Coronary artery (tissue), 2 donors: ENCODE data around the gene SMIM27.
"Not testable (repeated sequence)": the region's sequence is repeated elsewhere in the genome, so short reads cannot be mapped to it uniquely, and the experiment has no call there.

Experiments used
- DNase-seq: peaks from one replicate; pipeline ENCODE4 v3.0.0-alpha.2; 2017; ENCODE audit warnings: low spot score
- H3K27ac ChIP-seq, 2 donors: fragments of 200-600 bp; sonication (generic); one replicate each; pipeline ENCODE4 v1.5.1; 2016 to 2019
- H3K4me3 ChIP-seq: fragments of 200-600 bp; sonication (generic); 2 replicates; pipeline ENCODE4 v1.5.1; 2016; ENCODE audit warnings: mild to moderate bottlenecking, moderate library complexity
- TF ChIP-seq, protein P1 (sequence below): fragments of 200-600 bp; sonication (generic); IDR thresholded peaks from one replicate; pipeline ENCODE4 v1.5.1; 2019; ENCODE audit warnings: antibody characterized with exemption

Gene SMIM27

GRCh38 chr9:32584784-32585183 is 32.7 kb downstream of the SMIM27 start:
- Histone ChIP-seq H3K4me3 (no peak overlapping the region), H3K27ac (no peak overlapping the region)
- TF ChIP-seq, protein P1, sequence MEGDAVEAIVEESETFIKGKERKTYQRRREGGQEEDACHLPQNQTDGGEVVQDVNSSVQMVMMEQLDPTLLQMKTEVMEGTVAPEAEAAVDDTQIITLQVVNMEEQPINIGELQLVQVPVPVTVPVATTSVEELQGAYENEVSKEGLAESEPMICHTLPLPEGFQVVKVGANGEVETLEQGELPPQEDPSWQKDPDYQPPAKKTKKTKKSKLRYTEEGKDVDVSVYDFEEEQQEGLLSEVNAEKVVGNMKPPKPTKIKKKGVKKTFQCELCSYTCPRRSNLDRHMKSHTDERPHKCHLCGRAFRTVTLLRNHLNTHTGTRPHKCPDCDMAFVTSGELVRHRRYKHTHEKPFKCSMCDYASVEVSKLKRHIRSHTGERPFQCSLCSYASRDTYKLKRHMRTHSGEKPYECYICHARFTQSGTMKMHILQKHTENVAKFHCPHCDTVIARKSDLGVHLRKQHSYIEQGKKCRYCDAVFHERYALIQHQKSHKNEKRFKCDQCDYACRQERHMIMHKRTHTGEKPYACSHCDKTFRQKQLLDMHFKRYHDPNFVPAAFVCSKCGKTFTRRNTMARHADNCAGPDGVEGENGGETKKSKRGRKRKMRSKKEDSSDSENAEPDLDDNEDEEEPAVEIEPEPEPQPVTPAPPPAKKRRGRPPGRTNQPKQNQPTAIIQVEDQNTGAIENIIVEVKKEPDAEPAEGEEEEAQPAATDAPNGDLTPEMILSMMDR = no peak
- DNase-seq = no peak

- DNase-seq = no peak
- Histone ChIP-seq H3K4me3 (no peak overlapping the region), H3K27ac (no peak overlapping the region)
- TF ChIP-seq, protein P1 = no peak
Observed at GRCh38 chr9:32587901-32588300, 35.8 kb downstream of the SMIM27 start.

- H3K4me3 ChIP-seq = no peak overlapping the region
- H3K27ac ChIP-seq = no peak overlapping the region
- TF ChIP-seq, protein P1 = no peak
- DNase-seq = no peak
Observed at GRCh38 chr9:32589083-32589723, 37.1 kb downstream of the SMIM27 start.

GRCh38 chr9:32590476-32590875 is 38.3 kb downstream of the SMIM27 start:
- Histone ChIP-seq H3K4me3 (no peak overlapping the region), H3K27ac (no peak overlapping the region)
- TF ChIP-seq, protein P1 = no peak
- DNase-seq = no peak

GRCh38 chr9:32590898-32591297 is 38.8 kb downstream of the SMIM27 start:
- no peak overlapping the region for H3K27ac ChIP-seq
- no peak overlapping the region for H3K4me3 ChIP-seq
- no peak for DNase-seq
- TF ChIP-seq, protein P1 = no peak

- TF ChIP-seq, protein P1 = no peak
- no peak overlapping the region for H3K27ac ChIP-seq
- DNase-seq = no peak
- no peak overlapping the region for H3K4me3 ChIP-seq
Observed at GRCh38 chr9:32596096-32596865, 44.2 kb downstream of the SMIM27 start.

- no peak for DNase-seq
- TF ChIP-seq, protein P1 = no peak
- Histone ChIP-seq H3K4me3 (no peak overlapping the region), H3K27ac (no peak overlapping the region)
Observed at GRCh38 chr9:32596936-32597335, 44.8 kb downstream of the SMIM27 start.

- DNase-seq, H3K4me3 ChIP-seq, H3K27ac ChIP-seq: not testable (repeated sequence)
Observed at GRCh38 chr9:32599021-32599420, 46.9 kb downstream of the SMIM27 start.
